Stimulated activated CD8-positive, alpha-beta memory T cell treated with anti-CD3 and anti-CD28 coated beads, Interleukin-4, amount 100 ng/mL, for 1 hour (primary cell): Measurements from ENCODE around the gene NCAM2.

ENCODE experiments used
- DNase-seq, 2 donors: peaks; one replicate each; pipeline ENCODE4 v3.0.0-alpha.2; 2020; ENCODE audit warnings: low read depth in 2 of 2, low spot score in 1 of 2

The NCAM2 gene

DNA sequence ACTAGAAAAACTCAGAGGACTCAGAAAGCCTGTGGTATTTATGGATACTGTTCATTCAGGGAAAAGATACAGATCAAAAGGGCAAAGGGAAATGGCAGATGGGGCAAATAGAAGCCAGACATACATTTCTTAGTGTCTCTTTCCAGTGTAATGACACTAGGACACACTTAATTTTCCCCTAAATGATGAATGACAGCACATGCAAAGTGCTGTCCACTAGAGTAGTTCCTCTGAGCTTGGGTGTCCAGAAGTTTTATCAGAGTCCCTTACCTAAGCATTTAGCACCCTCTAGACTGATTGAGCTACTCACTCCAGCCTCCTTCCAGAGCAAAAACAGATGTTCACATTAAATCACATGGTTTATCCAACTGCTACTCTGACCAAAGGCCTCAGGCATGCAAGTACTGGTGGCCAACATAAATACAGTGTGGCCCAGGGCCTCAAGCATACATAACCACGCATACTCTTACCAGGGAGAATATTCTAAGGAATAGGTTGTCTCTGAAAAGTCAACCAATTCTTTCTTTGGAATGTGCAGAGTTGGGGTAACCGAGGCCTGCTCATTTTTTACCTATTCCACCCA, 166.9 kb downstream of the NCAM2 start:
- no peak for DNase-seq

DNA sequence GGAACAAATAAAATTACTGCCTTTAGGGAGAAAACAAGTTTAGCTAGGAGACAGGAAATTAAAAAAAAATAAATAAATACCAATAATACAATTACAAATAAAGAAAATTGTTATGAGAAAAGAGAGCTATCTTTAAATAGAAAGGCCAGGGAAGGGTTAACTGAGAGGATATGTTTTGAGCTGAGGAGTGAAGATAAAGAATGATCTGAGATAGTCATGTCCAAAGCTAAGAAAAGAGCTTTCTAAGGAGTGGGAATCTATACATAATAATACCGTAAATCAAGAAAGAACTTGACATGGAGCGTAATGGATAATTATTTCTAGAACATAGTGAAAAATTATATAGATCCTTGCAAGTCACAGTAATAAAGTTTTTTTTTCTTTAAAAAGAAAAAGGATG, 176.5 kb downstream of the NCAM2 start:
- no peak for DNase-seq

DNA sequence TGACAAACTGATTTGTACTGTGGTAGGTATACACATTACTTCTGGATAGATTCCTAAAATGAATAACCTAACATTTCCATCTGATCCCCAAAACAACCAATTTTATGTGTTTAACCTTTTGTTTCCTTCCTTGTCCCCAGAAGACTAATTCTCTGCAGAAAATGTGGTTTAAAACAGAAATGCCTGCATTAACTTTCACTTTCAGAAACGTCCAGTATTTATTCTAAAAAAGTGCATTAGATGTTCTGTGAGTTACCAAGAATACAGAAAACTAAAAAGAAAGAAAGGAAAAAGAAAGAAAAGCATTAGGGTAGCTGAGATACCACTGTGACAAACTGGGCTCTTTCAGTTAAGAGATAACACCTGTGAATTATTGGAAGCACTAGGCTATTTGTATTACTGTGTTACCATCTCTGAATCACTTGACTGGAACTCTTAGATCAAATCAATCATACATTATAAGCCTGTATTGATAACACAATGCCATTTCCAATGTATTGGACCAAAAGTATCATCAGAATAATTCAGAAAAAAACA, 177.7 kb downstream of the NCAM2 start:
- DNase-seq = no peak

DNA sequence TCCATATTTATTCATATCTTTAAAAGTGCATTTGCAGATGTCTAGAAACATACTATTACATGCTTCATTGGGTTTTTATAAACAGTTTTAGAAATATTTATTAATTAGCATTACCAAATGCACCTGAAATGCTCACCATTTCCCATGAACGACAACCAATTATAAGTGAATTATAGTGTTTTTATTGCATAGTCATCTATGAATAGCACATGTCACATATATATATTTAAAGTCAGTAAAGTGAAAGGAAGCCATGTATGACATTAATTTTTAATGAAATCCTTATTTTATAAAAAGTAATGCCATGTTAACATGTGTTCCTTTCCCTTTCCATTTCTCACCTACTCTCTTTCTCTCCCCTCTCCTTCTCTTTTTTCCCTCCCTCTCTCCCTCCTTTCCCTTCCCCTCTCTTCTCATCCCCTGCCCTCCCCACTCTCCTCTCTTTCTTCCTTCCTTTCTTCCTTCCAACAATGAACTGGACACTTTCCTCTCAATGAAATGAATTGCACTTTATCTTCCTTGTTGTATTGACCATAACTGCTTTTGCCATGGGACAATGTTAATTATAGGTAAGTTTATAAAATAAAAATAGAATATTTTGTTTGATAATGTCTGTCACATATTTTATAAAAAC, 179.3 kb downstream of the NCAM2 start:
- no peak for DNase-seq

DNA sequence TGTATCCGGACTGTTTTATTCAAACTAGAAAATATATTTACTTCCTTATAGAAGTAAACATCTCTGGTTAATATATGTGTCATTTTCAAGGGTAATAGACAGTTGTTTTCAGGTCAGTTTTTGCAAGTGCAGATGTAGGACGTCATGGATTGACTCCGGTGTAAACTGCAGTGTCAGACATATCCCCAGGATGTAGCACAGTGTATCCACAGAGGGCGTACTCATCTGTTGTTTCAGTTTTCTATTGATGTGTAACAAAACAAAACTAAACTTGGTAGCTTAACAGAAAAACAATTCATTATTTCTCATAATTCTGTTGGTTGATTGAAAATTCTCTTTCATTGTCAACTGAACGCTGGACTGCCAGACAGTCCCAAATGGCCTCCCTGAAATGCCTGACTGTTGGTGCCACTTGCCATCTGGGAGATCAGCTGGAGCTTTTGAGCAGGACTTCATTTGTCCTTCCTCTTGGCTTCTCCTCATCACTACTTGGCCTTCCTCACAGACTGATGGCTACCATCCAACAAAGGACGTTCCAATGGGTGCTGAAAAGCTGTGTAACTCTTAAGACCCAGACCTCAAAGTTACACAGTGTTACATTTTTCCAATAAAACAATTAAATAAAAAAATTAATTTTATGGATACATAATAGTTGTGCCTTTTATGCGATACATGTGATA, 181.6 kb downstream of the NCAM2 start:
- no peak for DNase-seq

DNA sequence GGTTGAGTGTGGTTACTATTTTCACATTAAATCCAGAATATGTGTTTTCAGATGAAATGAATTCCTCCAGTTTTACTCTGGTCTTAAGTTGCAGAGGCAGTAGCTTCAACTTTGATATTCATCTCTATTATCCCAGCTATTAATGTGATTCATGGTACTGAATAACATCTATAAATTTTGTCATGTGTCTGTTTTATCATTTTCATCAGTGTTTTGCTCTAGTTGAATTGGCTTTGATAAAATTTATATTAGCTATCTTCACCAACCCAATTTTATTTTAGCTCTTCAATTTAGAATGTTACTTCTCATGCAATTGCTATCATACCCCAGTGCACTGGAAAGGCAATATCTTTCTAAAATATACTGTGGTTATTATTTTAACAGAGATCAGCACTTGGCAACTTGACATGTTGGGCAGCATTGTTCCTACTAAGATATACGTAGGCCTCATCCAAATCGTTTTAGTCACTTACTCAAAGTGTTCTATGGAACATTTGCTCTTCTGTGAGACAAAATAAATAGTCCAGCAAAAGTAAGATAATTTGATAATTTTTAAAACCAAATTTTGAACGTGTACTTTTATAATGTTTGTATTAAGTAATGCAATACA, 184.3 kb downstream of the NCAM2 start:
- DNase-seq = no peak

DNA sequence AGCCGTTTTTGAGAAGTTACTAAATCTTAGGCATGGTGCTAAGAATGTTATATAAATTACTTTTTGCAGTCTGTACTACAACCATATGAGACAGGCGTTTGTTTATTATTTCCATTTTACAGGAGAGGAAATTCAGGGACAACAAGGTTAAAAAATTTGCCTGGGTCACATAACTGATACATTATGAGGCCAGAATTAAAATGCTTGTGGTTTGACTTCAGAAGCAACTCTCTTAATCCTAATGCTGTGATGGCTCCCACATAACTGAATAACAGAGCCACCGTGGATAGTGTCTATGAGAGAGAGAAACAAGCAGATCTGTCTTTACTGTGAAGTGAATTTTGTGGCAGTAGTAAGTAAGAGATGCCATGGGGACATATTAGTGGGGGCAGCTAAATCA, 184.9 kb downstream of the NCAM2 start:
- DNase-seq = no peak

DNA sequence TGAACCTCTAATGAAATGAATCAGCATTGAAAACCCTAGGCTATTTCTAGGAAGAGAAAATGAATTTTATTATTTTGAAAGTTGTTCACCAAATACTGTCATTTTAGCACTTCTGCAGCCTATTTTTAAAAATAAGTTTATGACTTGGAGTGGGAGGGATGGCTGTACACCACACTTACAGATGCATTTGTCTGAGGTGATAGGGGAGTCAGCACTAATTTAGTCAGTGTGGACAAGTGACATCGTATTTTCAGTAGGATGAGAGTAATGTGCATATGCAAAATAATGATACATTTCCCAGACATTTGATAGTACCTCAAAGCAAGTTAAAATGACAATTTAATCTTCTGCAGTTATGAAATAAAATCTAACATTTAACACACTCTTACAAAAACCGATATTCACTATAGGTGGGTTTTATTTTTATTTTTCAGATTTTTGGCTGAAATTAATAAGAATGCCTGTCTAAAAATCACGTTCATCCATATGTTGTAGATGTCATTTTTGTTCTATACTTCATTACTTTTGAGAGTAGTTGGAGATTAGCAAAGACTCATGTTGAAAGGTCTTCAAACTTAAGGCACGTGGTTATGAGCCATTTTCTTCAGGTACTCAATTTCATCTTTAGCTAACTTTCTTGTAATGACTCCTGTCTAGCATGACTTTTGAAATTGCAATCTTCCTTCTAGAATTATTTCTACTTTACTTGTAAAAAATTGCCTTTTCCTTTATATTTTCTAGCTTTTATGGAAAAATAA, 186.7 kb downstream of the NCAM2 start:
- no peak for DNase-seq

DNA sequence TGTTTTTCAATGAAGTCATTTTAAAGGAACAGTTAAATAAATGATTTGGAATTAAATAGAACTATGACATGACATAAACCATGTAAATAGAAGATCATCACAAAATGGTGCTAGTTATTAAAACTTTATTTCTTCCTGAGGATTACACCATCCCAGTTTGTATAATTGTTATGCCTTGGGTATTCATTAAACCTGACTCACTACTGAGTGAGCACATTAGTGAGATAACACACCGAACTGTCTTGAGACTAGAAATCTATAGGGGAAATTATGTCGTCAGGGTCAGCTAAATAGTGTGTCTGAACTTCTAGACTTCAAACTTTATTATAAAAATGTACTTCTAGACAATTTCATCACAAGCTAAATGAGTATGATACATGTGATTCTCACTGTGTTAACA, 189.4 kb downstream of the NCAM2 start:
- DNase-seq = no peak

DNA sequence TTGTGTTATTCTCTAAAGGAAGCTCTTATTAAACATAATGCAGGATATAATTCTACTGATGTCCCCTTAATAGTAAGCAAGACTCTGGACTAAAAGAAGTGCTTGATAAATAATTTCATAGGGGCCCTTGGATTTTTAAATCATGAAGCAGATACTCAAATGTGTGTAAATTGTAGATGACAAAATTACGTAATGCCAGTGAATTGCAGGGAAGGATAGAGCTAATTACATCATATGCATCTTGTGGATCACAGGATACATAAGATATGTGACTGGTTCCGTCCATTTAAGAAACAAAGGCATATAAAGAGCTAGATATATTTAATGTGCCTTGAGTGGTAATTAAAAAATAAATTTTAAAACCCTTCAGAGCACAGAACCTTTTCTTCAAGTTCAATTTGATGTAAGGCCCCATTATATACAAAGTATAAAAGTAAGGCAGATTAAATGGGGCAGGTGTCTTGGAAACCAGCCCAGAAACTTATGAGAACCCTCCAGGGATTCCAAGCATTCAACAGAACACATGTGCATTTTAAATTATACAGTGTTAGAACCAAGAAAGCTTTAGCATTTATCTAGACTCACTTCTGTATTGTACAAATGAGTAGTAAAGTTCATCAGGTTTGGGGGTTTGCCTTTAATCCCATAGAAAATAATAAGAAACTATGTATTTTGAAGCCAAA, 190.4 kb downstream of the NCAM2 start:
- no peak for DNase-seq

DNA sequence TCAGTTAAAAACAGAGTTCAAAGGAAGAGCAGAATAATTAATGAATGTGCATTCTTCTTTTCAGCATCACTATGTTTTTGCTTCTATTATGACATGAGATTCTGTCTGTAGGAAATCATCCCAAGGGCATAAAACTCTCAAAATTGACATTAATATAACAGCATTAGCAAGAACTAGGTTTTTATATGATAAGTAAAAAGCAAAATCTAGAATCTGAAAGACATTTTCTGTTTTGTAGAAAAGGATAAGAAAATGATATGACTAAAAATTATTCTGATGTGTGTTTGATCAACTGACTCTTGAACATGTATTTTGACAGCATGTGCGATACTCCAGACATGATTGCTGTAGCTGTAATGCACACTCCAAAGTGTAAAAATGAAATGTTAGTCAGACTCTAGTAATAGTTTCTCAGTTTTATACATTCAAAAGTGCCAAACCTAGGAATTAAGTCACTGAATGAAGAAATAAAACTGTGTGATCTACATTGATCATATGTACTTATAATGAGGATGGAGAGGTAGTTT, 197.3 kb downstream of the NCAM2 start:
- no peak for DNase-seq

DNA sequence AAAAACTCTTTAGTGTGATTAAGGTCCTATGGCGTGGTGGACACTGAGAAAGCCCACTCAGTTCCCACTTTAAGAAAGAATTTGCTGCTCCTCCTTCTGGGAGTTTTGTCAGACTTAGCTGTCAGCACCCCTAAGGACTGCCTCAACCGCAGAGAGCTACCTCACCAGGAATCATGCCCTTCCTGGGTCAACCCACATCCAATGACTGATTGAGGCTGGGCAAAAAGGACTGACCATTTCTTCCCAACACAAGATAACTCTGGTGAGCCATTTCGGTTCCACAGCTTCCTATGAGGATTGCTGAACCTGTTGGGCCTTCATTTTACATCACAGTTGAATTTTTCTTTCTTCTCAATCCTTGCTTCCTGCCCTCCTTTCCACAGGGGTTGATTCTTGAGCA, 197.9 kb downstream of the NCAM2 start:
- no peak for DNase-seq

DNA sequence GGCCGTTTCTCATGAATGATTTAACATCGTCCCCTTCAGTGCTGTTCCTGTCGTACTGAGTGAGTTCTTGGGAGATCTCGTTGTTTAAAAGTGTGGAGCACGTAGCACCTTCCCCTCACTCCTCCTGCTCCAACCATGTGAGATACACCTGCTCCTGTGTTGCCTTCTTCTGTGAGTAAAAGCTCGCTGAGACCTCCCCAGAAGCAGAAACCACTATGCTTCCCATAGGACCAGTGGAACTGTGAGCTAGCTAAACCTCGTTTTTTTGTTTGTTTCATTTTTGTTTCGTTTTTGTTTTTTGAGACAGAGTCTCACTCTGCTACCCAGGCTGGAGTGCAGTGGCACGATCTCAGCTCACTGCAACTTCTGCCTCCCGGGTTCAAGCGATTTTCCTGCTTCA, 198.6 kb downstream of the NCAM2 start:
- DNase-seq = no peak

DNA sequence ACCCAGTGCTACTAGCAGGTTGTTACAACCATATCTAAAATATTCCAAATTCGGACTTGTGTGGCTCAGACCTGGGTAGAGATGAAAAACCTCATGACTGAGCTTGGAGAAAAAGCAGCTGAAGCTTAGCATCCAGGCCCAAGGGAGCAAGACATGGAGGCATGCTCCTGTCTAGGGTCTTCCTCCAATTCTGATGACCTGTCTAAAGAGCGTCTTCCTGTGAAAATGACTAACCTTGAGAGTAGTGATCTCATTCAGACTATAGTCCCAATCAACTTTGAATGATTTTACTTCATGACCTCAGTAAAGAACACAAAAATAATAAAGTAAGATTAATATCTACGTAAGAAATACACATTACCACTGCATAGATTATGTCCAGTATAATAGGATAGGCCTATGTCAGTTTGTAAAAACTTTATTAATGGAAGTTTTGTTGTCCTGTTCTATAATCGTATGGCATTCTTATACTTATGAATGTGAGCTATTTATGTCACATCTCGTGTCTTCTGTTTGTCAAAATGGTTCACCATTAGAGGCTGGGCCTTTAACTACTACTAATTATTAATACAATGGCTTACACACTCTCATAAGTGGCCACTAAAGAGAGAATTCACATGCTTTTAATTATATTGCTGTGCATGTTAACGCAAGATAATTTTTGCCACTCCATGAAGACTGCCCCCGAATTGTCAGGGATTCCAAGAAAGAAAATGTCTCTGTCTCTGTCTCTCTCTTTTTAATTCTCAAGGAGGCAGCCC, 201.3 kb downstream of the NCAM2 start:
- DNase-seq = no peak

DNA sequence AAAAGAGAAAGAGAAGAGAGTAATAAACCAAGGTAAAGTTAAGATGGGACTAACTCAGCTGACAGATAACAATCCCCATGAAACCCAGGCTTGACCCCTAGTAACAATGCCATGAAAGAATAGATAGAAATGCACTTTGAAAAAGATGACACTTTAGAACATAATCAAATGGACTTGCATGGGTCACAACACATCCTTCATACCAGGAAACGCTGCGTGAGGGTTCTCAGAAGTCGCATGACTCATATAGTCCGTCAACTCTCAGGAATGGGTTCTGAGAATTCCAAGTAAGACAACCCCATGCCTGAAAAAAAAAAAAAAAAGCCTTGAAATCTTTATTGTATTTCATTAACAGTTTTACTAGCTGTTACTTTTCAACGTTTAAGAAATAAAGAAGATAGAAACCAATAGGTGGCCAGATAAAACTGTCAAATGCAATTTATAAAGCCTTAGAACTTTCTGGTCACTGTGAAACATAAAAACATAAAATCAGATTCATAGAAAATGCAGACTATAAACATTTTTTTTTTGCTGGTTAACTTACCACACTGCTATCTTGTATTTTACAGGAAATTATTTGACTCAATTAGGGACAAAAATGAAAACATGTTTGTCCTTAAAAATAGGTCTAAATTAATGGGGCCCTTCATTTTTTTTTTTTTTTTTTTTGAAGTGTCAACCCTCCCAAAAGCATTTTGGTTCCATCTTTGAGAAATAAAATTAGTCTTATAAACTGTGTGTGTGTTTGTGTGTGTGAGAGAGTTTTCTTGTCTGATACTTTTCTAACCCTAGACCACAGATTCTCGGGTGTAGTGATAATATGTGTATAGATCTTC, 202.1 kb downstream of the NCAM2 start:
- DNase-seq = no peak

DNA sequence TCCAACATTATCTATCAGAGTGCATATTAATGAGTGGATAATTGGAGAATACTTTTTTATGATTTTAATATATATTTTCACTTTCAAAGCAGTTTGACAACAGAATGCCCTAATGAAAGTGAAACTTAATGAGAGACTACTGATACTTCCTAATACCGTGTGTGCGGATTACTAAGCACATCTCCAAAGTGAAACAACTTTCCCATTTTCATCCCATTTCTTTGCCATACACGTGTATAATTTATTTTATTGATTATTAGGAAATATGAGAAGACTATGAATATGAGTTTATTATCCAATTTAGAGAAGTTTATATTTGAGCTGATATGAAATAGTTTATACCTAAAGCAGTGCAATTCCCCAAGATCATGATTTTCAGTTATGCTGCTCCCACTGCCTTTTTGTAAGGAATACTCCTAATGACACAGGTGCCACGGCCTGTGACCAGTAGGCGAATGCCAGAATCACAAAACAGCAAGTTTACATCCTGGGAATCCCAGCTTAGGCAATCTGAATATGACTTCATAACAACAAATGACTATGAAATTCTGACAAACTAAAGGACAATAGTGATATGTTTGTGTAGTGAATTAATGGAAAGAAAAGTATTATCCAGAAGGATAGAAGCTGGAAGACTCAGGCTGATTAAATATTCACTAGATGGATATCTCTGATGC, 202.9 kb downstream of the NCAM2 start:
- DNase-seq = no peak

DNA sequence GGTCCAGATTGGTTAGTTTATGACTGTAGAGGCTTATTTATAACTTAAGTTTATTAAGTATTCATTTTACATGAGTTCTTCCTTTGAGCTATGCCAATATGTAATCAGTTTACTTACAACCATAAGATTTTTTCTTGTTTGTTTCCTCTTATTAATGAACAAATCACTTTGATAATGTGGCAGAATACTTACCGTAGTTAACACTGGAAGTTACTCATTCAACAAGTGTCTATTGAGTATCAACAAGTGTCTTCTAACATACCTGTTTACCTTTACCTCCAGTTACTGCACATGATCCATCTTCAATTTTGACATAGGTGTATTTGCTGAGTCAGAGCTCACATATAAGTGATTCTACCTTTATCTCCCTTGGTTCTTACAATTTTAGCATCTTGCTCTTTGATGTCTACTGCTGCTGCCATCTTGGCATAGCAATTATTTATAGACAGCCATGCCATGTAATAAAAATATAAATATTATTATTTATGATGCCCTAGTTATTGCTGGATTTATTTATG, 205.7 kb downstream of the NCAM2 start:
- DNase-seq = no peak

DNA sequence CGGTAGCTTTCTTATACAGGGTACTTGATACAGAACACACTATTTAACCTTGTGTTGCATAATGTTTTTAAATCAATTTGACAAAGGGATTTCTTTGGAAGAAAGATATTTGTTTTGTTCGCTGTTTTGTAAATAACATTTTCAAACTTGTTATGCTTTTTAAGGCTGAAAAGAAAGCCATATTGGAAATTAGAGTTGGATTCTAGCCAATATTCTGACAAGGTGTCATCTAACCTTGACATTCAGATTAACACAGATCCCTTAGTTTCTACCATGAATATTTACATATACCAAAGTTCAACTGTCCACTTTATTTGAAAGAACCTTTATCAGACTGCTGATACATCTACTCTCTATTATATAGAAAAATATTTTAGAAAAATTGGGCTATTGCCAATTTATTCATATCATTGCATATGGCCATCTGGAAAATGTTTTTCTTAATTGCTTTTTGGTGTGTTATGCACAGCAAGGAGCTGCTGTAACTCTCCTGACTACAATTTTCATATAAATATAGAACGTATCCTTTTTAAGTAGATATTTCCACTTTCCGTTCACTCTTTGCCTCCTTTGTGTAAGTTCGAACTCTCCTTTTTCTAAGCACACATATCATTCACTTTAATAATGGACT, 206.3 kb downstream of the NCAM2 start:
- DNase-seq = no peak
